Subcutaneous adipose tissue (tissue), 4 donors: ENCODE measurements around the gene VENTX. TPM values are rescaled to one million over a fixed set of nuclear protein-coding genes. Genes with fewer than 3 reads are reported as not detected.

ENCODE experiments used
- CTCF ChIP-seq: fragments of 450-650 bp; IDR thresholded peaks from one replicate; pipeline ENCODE4 v1.5.1; 2016; ENCODE audit warnings: low read depth, mild to moderate bottlenecking, control low read depth, antibody characterized with exemption, moderate library complexity
- total RNA-seq, 4 donors: library from RNA; depleted of rRNA; stranded (reverse); fragments of >200 nt; gene quantifications; one replicate each; pipeline ENCODE4 v1.1.0, GENCODE V29; 2016

The VENTX gene
- total RNA-seq, 4 donors from 2014 or later = 1.3 to 3.6 (median 2.9) TPM

DNA sequence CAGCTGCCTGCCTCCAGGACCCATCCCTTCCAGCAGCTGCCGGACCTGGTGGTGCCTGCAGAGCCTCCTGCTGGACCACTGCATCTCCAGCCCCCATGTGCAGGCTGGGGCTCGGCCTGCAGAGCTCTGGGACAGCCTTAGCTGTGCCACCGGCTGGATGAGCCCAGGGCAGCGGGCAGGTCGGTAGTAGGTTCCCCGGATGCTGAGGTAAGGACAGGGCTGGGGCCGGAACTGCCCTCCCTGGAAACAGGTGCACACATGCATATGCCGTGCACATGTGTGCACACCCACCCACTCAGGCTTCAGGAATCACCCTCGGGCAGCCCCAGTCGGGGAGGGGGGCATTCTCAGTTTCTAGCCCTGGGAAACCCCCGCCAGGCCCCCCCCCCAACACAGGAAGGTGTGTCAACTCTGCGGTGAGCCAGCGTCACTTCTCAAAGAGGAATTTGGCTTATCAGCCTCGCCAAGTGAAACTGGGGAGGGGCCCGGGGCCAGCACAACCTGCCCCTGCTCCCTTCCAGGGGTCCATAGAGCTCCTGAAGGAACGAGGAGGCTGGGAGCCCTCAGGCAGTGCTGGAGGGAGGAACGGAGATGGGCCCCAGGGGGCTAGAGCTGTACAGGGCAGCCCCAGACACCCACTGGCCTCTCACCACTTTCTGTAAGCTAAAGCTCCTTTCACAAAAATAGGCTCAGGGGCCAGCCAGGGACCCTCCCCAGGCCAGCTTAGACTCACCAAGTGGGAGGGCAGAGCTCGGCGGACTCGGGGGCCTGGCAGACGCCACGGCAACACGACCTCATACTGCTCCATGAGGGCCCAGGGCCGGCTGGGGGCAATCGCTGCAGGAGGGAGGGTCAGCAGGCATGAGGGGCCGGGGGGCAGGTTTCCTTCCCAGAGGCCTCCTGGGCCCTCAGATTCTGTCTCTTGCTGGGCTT, 37.4 kb downstream of the VENTX start:
- TF ChIP-seq CTCF = no peak

GRCh38 chr10:133275684-133276092, 38.0 kb downstream of the VENTX start:
- TF ChIP-seq CTCF = no peak

GRCh38 chr10:133276100-133276434, 38.4 kb downstream of the VENTX start:
- no peak for TF ChIP-seq CTCF

- no peak for TF ChIP-seq CTCF
Observed at GRCh38 chr10:133276435-133277201, 39.0 kb downstream of the VENTX start, which contains the start of gene ADAM8. Gene ADAM8 (minus strand): TSS chr10:133276868. CDS start chr10:133276817, 51 bp downstream.

DNA sequence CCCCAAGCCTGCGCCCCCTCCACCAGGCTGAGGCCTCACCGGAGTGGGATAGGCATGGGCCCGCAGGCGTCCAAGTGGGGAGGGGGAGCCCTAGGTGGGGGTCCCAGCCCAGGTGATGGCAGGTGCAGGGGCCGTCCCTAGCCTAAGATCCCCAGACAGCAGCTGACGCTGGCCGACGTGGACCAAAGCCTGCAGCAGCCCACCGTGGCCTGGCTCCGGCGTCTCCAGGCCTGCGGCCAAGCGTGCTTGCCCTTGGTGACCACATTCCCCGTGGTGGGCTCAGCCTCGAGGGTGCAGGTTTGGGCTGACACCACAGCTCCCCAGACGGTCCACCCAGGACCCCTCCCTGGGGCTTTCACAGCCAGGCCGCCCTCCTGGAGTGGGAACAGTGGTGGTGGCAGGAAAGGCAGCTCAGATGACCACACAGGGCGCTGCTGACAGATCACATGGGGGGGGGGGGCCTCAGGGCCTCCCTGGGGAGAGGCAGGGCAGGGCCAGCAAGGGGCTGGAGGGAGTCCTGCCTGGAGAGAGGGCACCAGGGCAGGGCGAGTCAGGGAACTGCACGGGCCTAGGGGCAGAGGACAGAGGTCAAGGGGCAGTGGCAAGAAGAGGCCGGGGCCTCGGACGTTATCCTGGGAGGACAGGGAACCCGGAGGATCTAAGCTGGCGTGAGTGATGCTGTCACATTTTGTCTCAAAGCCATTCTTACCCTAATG, 39.8 kb downstream of the VENTX start:
- TF ChIP-seq CTCF = no peak

DNA sequence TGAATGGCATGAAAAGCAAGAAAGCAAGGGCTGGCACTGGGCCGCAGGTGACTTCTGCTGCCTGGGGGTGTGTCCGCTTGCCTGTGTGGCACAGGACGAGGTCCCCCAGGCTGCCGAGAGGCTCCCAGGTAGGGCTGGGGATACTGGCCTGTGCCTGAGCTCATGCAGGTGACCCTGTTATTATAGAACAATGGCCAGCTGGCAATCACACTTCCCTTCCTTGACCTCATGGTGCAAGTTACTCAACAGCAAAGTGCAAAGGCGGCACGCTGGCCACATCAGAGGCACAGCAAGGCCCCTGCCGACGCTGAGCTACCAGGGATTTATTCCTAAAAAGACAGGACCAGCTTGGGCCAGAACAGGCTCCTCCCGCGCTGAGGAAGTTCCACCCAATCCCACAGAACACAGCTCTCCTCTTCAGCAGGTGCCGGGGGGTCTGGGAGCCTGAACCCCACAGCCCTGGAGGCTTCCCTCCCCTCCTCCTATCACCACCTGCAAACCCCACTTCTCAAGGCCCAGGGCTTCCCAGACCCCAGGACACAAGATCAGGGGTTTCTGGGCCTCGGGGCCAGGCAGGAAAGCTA, 40.4 kb downstream of the VENTX start:
- no peak for TF ChIP-seq CTCF
